GM21447 (cell line): Measurements from ENCODE around the gene LRCH2.
"Not testable (repeated sequence)": the region's sequence is repeated elsewhere in the genome, so short reads cannot be mapped to it uniquely, and the experiment has no call there.

Experiments
- ATAC-seq: cut with Tn5 transposase; IDR thresholded peaks from one replicate; pipeline ENCODE4 v1.9.1; 2021; ENCODE audit not compliant: unreplicated experiment

The LRCH2 gene, protein sequence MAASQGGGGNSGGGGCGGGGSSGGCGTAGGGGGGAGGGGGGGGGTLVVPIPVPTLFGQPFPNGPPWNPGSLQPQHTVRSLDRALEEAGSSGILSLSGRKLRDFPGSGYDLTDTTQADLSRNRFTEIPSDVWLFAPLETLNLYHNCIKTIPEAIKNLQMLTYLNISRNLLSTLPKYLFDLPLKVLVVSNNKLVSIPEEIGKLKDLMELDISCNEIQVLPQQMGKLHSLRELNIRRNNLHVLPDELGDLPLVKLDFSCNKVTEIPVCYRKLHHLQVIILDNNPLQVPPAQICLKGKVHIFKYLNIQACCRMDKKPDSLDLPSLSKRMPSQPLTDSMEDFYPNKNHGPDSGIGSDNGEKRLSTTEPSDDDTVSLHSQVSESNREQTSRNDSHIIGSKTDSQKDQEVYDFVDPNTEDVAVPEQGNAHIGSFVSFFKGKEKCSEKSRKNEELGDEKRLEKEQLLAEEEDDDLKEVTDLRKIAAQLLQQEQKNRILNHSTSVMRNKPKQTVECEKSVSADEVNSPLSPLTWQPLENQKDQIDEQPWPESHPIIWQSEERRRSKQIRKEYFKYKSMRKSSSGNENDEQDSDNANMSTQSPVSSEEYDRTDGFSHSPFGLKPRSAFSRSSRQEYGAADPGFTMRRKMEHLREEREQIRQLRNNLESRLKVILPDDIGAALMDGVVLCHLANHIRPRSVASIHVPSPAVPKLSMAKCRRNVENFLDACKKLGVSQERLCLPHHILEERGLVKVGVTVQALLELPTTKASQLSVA

DNA sequence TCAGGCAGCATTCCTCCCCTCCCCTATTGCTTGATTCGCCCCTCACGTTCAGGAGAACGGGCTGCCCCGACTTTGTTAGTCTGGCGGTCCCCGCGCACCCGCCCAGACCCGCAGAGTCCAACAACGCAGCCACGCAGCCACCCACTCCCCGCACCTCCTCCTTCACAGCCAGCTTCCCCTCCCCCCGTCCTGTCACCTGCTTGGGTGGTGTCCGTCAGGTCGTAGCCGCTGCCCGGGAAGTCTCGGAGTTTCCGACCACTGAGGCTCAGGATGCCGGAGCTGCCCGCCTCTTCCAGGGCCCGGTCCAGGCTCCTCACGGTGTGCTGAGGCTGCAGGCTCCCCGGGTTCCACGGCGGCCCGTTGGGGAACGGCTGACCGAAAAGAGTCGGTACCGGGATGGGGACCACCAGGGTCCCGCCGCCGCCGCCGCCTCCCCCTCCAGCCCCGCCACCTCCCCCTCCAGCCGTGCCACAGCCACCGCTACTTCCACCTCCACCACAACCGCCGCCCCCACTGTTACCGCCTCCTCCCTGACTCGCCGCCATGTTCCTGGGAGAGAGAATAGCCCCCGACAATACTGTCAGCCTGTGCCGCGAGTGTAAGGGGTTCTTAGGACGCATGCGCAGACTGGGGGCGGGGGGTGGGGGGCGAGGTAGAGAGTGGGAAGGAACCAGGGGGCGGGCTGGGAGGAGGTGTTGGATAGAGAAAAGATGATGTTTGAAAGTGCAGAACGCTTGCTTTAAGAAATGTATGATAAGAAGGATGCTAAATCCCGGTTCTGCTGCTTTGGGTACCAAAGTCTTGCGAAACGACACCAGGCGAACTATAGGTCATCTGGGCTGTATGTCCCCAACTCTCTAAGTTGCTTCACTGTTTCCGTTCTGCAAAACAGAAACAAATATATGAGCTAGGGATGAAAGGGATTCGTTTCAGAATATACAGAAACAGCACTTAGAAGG is at the start of gene LRCH2:
TSS of gene LRCH2 (minus strand) at position 600 of the 959 bp plus-strand sequence. CDS start at position 545, 55 bp downstream.
- no peak for ATAC-seq

DNA sequence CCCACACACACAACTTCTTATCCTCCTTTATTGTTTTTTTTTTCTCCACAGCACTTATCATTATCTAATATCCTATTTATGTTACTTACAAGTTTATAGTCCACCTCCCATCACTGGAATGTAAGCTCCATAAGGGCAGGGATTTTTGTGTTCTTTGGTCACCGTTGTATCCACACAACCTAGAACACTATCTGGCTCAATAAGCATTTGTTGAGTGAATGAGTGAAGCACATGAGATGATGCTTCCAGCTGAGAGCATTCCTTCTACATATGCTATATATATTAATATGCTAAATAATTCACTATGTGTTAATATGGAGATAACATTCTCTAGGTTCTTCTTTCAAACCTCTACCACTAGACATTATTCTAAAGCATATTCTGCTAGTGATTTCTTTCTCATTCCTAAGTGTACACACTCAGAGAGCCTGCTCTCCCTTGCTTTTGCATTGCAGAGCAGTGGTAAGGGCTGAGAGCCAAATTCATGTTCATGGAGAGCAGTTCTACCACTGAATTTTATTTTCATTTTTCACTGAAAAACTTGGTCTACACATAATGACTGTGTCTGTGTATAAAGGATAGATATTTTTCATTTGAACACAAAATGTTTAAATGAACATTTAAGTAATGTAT is 35.3 kb upstream of the LRCH2 start:
- ATAC-seq: no peak

DNA sequence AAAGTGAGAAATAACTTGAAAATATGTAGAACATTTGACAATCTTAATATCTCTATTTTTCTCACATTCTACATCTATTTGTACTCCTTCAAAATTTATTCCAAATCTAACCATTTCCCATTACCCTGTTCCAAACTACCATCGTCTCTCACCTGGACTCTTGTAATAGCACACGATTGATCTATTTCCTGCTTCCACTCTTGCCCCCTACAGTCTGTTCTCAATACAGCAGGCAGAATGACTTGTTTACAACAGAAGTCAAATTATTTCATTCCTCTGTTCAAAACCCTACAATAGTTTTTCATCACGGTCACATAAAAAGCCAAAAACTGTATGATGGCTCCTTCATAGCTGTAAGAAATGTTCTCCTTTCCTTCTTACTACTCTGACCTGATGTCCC is 34.5 kb upstream of the LRCH2 start:
- ATAC-seq: no peak

DNA sequence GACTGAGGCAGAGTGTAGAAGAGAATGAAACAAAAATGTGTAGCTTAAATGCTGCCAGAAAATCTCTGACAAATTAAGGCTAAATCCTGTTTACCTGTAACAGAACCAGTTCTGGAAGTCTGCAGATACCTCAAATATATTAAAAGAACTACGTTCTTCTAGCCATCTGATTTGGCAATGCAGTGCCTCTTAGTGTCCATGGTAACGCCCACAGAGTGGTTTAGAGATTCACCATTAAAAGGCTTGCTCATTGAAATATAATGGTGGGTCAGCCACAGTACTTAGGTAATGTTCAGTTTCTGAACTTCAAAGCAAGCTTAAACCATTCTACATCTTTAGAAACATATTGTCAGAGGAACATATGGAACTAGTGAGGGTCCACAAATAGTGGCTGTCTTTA is 32.4 kb upstream of the LRCH2 start:
- no peak for ATAC-seq

DNA sequence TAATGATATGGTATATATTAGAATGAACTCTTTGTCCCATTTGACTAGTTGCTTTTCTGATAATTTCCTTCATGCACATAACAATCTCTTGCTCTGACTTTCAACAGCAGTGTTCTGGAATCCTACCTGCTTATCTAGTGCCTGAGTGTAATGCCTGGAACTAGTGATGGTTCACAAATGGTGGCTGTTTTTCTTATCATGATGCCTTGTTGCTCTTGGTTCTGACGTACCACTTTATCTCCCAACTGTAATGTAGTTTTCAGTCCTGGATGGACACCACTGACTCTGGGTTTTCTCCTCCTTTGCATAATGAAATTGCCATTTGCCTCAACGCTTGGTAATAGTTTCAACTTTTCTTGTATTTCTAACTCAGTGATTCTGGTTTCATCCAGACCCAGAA is 30.1 kb upstream of the LRCH2 start:
- no peak for ATAC-seq

DNA sequence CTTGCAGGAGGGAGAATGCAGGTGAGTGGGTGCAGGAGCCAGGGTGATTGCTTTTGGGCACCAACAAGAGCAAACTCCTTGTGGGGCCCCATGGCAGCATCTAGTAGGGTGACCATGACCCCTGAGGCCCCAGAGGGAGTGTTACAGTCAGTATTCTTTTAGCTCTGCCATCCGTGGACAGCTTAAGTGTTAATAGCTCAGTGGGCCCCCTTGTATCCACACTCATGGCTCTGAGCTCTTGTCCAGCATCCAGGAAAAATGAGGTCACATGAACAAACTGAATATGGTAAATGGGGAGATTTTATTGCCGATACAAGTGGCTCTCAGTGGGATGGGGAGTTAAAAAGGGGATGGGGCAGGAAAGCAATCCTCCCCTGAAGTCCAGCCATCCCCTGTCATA is 27.3 kb upstream of the LRCH2 start:
- no peak for ATAC-seq

DNA sequence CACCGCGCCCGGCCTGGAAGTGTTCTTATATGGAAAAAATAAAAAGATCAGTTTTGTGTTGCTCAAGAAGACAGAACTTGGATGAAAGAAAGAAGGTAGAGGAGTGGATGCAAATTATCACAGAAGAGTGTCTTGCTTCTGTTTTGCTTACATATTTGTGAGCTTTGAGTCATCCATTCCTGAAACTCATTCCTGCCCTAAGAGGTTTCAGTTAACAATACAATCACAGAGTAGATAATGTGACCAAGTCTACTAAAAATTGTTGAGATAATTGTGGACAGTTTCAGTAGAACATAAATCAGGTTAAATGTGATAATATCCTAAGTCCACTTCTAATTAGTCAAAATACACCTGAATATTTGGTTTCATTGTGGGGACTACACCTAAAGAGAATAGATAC is 26.4 kb upstream of the LRCH2 start:
- no peak for ATAC-seq

DNA sequence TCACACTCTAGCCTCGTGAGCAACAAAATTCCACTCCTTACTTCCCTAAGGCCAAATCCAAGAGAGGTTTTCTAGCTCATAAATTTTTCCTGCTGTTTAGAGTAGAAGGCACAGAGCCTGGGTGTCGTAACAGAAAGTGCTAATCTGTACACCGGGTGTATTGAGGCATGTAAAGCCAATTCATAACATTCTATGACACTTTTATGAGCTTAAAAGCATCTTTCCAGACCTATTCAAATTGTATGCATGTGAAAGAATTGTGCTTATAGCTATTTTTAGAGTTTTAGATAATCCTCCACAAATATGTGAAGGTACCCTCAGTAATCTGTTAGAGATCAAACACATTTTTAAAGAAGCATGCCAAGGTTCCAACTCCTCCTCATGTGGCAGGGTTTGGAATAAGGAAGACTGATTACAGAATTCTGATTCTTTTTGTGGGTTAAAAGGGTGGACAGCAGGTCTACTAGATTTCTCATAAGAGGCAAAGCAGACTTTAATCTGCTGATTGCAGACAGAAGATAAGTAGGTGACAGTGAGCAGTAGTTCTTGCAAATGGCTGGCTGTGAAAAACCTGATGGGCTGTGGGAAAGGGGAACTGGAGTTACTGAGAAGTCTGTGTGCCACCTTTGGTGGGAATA is 25.5 kb upstream of the LRCH2 start:
- no peak for ATAC-seq

DNA sequence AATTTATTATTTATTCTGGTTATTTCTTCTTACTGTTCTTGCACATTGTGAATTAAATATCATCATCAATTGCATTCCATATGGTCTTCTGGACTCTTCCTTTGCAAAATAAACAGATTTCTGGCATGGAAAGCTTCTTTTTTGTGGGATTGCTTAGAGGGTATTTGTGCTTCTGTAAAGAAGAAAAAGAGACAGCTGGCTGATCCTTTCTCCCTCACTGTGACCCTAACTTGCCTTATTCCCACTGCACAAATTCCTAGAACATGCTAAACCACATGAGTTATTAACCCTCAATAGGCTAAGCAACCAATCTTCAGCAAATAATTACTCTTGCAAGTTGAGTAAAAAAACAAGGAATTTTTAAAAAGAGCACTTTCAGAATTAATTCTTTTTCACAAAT is 23.8 kb upstream of the LRCH2 start:
- ATAC-seq: no peak

DNA sequence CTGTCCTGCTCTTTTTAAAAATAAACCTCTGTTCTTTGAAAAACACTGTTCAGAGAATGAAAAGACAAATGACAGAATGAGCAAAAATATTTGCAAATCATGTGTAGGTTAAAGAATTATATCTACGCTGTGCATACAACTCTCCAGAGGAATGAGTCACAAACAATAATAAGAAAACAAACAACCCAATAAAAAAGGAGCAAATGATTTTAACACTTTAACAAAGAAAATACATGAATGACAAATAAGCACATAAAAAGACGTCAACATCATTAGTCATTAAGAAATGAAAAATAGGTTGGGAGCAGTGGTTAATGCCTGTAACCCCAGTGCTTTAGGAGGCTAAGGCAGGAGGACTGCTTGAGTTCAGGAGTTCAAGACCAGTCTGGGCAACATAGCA is 21.1 kb upstream of the LRCH2 start:
- ATAC-seq: no peak

DNA sequence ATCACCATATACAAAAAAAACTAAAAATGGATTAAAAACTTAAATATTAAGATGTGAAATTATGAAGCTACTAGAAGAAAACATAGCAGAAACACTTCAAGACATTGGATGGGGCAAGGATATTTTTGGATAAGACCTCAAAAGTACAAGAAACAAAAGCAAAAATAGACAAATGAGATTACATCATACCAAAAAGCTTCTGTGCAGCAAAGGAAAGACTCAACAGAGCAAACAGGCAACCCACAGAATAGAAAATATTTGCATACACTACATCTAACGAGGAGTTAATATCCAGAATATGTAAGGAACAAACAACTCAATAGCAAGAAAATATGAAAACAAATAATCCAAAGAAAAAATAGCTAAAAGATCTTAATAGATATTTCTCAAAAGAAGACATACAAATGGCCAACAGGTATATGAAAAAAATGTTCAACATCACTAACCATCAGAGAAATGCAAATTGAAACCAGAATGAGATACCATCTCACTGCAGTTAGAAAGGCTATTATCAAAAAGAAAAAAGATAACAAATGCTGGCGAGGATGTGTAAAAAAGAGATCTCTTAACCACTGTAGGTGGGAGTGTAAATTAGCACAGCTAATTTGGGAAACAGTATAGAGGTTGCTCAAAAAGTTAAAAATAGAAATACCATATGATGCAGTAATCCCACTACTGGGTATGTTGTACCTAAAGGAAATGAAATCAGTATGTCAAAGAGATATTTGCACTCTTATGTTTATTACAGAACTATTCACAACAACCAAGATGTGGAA is 17.8 kb upstream of the LRCH2 start:
- ATAC-seq: no peak

DNA sequence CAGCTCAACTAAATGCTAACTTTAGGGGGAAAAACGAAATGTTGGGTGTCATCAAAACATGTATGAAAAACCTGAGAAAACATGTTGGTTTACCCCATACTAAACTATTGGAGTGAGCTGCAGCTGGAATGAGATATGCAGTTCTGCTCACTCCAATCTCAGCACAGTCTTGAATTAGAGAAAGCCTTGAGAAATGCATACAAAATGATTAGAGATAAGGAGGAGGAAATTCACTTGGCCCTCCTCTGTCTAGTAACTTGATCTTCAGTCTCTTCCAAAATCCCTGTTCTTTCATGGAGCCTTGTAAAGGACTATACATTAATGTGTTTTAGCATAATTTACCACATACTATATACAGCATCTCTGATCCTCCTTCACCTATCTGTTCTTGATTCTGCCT is 3.2 kb upstream of the LRCH2 start:
- ATAC-seq: no peak

DNA sequence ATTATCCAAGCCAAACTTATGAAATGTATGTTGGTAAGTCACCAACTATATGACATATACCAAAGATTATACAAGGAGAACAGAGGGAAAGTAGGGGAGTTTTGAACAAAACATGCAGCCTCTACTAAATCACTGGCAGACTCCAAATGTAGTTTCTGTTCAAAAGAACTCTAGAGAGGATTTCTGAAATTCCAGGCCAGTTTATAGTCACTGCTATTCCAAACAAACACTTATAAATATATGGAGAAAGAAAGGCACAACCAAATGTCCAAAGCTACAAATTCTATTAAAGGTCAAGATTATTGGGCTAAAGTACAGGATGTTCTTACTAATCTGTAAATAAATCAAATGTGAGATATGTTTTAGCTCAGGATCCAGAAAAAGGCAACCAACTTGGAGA is 2.7 kb upstream of the LRCH2 start:
- no peak for ATAC-seq

DNA sequence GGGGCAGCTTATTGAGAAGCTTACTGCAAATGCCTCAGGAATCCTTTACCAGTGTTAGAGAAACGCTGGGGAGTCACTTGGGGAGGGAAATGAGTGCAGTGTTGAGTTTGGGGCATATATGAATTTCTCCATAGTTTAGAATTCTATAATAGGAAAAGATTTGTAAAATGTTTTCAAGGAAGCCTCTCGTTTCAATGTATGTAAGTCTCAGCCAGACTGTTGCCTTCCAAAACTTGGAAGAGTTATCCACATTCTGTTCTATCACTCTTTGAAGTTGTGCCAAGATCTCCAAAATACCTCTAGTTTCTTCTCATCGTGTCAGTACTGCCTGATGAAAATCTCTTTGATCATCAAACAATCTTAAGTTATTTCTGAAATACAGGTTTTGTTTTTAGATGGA is 565 bp upstream of the LRCH2 start:
- no peak for ATAC-seq

DNA sequence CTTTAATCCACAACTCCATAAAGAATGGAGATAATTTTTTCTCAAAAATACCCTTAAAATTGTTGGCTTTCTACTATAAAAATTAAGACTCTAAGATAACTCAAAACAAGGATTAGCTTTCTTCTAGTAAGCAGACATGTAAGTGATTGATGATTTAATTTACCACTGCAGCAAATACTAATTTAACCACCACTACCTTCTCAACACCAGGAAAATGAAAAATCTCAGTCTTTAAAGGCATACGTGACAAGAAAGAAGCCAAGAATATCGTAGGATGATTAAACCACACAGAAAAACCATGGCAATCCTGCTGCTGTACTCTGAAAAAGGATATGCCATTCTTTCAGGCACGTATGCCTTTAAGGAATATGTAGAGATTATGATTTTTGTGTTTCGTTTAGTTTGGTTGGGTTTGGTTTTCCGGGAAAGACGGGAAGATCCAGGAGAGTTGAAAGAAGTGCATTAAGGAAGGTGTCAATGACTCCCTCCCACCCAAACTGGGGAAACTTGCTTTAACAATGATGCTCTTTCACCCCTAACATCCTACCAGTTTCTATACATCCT is 881 bp downstream of the LRCH2 start:
- no peak for ATAC-seq

DNA sequence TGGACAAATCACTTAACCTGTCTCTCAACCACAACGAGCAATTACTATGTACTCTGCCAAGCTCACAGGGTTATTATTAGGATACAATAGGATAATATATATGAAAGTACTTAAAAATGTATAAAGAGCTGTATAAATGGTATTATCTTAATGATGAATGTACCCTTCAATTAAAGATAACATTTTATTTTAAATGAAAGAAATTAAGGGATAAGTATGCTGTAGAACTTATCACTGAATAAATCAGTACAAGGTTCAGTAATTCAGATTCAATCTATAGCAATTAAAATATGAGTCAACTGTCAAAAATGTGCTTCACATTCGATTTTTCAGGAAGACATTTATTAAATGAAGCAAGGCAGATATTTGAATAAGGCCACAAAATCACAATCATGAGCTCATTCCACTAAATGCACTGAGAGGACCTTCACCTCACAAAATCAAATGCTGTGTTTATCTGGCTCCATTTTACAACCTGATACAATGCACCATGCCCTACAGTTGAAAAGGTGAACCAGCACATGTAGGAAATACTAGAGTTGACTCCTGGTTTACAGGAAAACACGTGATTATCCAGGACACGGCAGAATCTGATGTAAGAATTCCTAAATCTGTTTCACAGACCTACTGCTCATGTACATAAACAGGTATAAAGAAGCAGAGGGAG is 4.4 kb downstream of the LRCH2 start:
- ATAC-seq: no peak

DNA sequence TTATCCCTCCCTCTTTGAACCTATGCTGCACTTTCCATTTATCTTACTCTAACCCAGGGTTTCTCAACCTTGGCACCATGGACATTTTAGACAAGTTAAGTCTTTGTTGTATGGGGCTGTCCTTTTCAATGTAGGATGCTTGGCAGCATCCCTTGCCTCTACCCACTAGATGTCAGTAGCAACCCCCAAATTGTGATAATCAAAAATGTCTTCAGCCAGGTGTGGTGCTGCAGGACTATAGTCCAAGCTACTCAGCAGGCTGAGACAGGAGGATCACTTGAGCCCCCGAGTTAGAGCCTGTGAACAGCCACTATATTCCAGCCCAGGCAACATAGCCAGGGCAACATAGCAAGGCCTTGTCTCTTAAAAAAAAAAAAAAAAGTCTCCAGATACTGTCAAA is 7.0 kb downstream of the LRCH2 start:
- ATAC-seq: no peak

DNA sequence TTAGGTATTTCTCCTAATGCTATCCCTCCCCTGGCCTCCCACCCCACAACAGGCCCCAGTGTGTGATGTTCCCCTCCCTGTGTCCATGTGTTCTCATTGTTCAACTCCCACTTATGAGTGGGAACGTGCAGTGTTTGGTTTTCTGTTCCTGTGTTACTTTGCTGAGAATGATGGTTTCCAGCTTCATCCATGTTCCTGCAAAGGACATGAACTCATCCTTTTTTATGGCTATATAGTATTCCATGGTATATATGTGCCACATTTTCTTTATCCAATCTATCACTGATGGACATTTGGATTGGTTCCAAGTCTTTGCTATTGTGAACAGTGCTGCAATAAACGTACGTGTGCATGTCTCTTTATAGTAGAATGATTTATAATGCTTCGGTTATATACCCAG is 16.6 kb downstream of the LRCH2 start:
- not testable (repeated sequence) for ATAC-seq

DNA sequence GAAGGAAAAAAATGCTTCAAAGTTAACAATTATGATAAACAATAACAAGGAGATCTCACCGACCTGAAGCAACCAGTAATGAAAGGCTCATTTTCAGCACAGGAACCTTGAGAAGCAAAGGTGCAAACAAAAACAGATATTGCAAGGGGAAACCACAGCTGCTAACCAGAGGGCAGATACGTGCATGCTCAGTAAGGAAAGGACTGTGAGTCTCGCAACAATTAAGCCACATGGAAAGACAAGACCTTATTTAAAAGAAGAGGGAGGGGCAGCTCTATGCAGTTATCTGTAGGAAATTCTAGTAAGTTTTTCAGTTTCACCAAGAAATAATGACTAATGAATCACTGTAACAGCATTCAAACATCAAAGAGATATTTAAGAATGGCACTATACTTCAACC is 19.3 kb downstream of the LRCH2 start:
- no peak for ATAC-seq
